Superior temporal gyrus (tissue), 1 donor: Measurements from ENCODE around the gene ESPL1.

Experiments
- DNase-seq: peaks from one replicate; pipeline ENCODE4 v3.0.0-alpha.2; 2016; ENCODE audit errors: extremely low spot score

ESPL1 gene

GRCh38 chr12:53336181-53336681 lies 68.1 kb downstream of the ESPL1 start, which contains the start of gene SP7:
TSS of gene SP7 (minus strand) at chr12:53336354. CDS start at chr12:53335646, 708 bp downstream.
- DNase-seq = no peak

DNA sequence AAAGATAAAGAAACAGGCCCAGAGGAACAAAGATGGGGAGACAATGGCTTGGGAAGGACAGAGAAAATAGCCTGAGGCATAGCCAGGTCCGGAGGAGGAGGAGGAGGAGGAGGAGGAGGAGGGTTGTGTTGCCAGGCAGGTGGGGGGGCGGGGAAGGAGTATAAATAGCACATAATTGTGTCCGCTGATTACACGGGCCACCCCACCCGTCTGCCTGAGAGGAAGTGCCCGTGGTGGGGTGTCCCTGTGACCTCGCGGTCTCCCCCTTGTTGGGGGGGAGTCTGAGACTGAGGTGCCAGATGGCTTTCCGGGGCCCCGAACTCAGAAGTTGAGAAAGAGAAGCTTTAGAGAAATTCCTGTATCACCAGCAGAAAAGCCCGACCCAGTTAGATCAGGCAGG lies 69.9 kb downstream of the ESPL1 start:
- no peak for DNase-seq

DNA sequence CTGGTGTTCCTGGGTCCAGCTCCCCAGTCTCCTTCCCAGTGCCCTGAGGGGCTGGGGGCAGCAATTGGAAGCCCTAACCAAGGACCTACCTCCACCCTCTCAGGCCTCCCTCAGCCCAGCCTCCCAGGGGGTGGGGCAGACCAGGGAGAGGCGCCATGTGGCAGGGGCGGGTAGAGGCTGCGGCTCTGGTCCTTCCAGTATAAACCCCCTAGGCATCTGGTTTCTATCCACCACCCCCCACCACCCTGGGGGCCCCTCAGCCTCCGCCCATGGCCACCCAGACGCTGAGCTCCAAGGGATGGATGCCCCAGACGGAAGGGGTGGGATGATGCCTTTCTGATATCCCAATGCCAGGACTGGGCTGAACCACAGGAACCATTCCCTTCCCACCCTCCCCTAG lies 70.8 kb downstream of the ESPL1 start:
- DNase-seq = no peak

- DNase-seq = no peak
Observed at GRCh38 chr12:53340398-53340797, 72.3 kb downstream of the ESPL1 start.
